NCI-H2196 (cell line): Measurements from ENCODE around the gene PAX2.

ENCODE experiments used
- DNase-seq: peaks from one replicate; lab custom pipeline; 2025; ENCODE audit not compliant: unreplicated experiment; lab: John Stamatoyannopoulos, UW

The PAX2 gene

DNA sequence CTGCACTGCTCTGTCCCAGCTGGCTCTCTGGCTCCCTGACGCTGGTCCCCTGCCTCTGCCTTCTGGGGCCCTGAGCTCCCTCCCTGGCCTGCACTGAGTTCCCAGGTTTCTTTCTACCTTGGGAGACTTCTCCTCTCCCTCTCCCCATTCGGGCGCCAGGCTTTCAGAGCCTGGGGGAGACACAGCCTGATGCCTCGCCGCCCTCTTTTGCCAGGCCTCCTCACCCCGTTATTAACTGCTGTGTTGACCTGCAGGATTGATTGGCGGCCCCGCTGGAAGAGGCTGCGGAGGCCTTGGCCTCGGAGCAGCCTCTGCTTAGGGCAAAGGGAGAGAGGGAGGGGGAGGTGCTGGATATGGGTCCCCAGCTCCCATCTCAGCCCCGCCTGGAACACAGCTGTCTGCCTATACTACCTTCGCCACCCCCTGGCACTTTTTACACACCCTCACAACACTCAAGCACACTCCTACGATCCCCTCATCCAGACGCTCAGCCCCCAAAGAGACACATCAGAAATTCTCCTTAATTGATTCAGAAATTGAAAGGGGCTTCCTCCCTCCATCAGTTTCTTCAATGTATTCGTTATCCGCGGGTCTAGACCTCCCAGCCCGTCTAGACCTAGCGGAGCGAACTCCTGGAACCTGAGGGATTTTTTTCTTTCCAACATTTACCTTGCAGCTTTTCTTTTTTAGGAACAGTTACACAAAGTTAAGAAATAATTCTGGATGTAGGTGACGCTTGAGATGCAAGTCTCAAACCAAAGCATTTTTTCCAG lies 7.1 kb upstream of the PAX2 start:
- no peak for DNase-seq

DNA sequence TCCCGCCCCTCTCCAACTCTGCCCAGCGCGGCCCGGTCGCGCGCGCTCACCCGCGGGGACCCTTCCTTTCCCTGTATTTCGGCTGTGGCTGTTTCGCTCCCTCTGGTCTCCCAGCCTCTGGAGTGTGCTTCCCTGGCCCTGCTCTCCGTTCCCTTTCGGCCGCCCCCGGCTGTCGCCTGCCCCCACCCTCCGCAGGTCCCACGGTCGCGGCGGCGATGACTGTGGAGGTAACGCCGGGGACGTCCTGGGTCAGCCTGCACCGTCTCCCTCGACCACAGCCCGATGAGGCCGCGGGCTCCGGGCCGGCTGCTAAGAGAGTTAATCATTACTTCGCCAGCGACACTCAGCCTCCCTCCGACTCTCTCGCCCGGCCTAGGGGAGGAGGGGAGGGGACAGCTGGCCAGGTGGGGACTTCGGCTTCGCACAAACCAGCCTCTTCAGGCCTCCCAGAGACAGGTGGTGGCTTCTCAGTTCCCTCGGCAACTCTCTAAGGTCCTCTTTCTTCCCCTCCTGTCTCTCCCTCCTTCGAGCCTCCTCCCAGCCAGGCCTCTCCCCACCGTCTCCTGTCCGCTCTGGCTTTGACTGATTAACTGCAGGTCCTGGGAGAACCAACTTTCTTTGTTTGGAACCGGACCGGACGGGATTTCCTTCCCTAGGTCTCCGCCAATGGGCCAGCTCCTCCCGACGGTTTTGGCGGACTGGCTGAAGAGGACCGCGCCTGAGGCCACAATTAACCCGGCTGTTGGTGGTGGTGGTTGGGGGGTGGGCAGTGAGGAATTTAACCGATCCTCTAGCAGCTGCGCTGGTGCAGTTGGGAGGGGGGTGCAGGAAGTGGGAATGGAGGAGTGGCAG lies 5.6 kb upstream of the PAX2 start:
- no peak for DNase-seq

- DNase-seq, result no peak
Observed at GRCh38 chr10:100740476-100741377, 4.7 kb upstream of the PAX2 start.

DNA sequence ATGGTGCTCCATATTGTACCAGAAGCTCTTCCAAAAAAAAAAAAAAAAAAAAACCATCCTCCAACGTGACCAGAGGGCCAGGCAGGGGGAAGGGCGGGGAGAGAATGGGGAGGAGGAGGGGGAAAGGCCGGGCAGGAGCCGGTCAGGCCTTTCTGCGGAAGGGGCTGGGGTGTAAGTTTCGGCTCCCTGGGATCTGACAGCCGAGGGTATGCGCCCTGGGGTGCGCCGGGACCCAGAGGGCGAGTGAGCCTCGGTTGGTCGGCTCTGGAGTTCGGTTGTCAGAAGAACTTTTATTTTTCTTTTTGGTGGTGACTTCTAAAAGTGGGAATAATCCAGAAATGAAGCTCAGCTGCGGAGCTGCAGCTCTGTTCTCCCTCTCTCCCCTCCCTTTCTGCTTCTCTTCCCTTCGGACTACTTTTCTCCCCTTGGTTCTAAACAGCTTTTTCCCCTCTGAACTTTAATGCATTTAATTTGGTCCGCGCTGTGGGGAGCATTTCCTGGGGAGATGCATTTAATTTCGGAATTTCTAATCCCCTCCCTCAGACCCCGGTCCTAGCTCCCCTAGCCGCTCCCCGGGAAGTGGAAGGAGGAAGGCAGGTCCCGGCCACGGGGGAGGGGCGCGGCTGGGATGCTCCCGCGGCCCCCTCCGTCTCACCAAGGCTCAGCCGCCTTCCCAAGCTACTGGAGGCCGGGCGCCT lies 3.9 kb upstream of the PAX2 start:
- DNase-seq, result no peak

DNA sequence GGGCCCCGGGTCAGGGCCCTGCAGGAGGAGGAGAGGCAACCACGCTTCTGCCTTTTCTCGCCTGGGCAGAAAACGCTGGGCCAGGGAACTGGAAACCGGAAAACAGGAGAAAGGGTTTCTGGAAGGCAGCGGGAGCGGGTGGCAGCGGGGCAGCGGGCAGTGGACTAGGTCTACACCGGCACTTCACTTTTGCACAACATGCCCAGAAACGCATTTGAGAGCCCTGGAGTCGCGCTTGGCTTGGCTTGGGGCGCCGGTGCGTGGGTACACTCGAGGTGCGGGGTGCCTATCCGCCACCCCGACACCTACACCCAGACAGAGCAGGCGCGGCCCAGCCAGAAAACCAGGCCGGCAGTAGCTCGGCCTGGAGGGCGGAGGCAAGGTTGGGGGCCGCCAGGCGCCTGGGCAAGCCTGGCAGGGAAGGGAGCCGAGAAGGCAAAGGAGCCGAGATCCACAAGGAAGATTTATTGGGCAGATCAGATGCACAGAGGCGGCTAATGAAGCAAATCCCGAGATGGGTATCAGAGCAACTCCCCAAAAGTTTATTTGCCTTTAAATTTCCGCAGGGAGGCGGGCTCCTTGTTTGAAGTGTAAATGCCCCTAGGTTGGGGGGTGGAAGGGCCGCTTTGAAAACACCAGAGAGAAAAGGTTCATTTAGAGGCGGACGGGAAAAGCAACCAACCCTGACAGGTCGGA lies 3.2 kb upstream of the PAX2 start:
- no peak for DNase-seq

DNA sequence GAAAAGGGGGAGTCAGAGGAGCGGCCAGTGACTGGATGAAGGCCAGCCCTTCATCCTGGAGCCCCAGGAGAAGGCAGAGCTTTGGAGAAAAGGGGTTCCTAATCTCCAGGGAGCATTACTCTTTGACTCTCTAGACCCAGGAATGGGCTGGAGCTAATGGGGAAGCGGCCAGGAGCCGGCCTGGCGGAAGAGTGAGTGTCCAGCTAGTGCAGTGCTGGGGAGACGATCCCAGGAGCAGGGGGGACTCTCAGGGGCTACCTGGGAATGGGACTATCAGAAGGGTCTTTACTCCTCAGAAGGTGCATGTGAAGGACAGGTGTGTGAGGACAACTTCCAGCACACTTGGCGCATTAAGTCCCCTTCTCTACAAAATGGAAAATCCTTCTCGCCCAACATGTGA lies 2.4 kb upstream of the PAX2 start:
- no peak for DNase-seq

GRCh38 chr10:100743626-100744135 lies 1.7 kb upstream of the PAX2 start:
- peak; percentile 31 for DNase-seq

GRCh38 chr10:100744136-100744986 lies 1.0 kb upstream of the PAX2 start:
- DNase-seq, result no peak

- DNase-seq, result no peak
Observed at GRCh38 chr10:100745882-100746783, 751 bp downstream of the PAX2 start.

- no peak for DNase-seq
Observed at GRCh38 chr10:100746784-100747455, 1.5 kb downstream of the PAX2 start.

DNA sequence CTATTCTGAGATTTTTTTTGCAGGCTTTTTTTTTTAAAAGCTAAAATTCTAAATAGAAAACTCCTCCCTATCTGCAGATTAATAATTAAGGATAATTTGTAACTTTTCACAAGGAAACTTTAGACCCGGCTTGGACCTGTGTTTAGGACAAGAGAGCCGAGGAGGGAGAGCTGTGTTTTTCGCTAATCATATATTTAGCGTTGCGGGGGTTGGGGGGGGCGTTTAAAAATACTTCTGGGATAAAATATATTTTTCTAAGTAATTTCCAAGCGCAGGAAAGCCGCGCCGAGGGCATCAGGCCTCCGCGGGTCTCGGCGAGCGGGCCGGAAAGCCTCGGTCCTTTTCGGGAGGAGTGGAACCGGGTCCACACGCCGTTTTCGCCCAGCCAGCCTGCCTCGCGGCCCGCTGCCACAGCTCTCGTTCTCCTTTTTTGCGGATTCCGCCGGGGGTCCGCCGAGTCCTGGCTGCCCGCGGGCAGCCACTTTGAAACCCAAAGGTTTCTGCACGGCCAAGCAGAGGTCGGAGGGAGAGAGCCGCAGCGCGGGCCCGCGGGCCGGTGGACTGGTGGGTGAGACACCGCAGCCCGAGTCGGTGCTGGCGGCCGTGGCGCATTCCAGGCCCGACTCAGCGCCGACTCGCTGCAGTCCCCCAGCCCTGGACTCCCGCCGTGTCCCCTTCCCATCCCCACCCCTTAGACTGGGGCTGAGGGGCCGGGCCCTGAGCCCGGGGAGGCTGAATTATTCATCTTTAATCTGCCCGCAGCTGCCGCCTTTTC lies 2.3 kb downstream of the PAX2 start:
- DNase-seq, result no peak

- DNase-seq, result no peak
Observed at GRCh38 chr10:100748231-100749058, 3.1 kb downstream of the PAX2 start.

- DNase-seq, result no peak
Observed at GRCh38 chr10:100749059-100749308, 3.6 kb downstream of the PAX2 start.

GRCh38 chr10:100749309-100750217 lies 4.2 kb downstream of the PAX2 start:
- DNase-seq, result no peak
